ENCODE results near the gene GRID1.

DNA sequence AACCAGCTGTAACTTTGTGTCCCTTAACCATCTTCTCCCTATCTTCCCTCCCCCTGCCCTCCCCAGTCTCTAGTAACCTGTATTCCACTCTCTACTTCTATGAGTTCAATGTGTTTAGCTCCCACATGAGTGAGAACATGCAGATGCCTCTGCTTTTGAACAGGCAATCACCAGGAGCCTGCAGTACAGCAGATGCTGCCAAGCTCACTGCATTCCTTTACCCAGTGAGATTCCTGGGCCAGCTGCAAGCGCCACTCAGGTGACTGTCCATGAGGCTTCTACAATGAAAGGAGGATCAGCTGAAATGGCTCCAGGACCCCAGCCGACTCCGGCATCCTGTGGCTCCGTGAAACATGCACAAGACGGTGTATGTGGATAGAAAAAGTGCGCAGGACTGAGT, 15.7 kb downstream of the GRID1 start:
- TF ChIP-seq, protein P1, sequence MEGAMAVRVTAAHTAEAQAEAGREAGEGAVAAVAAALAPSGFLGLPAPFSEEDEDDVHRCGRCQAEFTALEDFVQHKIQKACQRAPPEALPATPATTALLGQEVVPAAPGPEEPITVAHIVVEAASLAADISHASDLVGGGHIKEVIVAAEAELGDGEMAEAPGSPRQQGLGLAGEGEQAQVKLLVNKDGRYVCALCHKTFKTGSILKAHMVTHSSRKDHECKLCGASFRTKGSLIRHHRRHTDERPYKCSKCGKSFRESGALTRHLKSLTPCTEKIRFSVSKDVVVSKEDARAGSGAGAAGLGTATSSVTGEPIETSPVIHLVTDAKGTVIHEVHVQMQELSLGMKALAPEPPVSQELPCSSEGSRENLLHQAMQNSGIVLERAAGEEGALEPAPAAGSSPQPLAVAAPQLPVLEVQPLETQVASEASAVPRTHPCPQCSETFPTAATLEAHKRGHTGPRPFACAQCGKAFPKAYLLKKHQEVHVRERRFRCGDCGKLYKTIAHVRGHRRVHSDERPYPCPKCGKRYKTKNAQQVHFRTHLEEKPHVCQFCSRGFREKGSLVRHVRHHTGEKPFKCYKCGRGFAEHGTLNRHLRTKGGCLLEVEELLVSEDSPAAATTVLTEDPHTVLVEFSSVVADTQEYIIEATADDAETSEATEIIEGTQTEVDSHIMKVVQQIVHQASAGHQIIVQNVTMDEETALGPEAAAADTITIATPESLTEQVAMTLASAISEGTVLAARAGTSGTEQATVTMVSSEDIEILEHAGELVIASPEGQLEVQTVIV (IDR thresholded peaks at IDR 0.05; ENCODE audit: borderline replicate concordance, partially characterized antibody) = no peak
- TF ChIP-seq SIN3A (IDR thresholded peaks at IDR 0.05; ENCODE audit: low read depth, low read length) (no peak), POLR2AphosphoS5 (IDR thresholded peaks at IDR 0.05; ENCODE audit: low read length) (no peak), NFIC (IDR thresholded peaks at IDR 0.05; ENCODE audit: low read depth, low read length) (no peak), POLR2A (IDR thresholded peaks at IDR 0.05; ENCODE audit: low read depth, low read length) (no peak), EP300 (IDR thresholded peaks at IDR 0.05; ENCODE audit: borderline replicate concordance in 1 of 2, control insufficient read depth in 1 of 2, low read depth in 2 of 2, low read length in 2 of 2) (no peak)
- TF ChIP-seq, protein P2, sequence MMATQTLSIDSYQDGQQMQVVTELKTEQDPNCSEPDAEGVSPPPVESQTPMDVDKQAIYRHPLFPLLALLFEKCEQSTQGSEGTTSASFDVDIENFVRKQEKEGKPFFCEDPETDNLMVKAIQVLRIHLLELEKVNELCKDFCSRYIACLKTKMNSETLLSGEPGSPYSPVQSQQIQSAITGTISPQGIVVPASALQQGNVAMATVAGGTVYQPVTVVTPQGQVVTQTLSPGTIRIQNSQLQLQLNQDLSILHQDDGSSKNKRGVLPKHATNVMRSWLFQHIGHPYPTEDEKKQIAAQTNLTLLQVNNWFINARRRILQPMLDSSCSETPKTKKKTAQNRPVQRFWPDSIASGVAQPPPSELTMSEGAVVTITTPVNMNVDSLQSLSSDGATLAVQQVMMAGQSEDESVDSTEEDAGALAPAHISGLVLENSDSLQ (IDR thresholded peaks at IDR 0.05) = no peak
- TF ChIP-seq, protein P3, sequence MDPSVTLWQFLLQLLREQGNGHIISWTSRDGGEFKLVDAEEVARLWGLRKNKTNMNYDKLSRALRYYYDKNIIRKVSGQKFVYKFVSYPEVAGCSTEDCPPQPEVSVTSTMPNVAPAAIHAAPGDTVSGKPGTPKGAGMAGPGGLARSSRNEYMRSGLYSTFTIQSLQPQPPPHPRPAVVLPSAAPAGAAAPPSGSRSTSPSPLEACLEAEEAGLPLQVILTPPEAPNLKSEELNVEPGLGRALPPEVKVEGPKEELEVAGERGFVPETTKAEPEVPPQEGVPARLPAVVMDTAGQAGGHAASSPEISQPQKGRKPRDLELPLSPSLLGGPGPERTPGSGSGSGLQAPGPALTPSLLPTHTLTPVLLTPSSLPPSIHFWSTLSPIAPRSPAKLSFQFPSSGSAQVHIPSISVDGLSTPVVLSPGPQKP (IDR thresholded peaks at IDR 0.05; ENCODE audit: low read depth, low read length) = no peak
- TF ChIP-seq, protein P4, sequence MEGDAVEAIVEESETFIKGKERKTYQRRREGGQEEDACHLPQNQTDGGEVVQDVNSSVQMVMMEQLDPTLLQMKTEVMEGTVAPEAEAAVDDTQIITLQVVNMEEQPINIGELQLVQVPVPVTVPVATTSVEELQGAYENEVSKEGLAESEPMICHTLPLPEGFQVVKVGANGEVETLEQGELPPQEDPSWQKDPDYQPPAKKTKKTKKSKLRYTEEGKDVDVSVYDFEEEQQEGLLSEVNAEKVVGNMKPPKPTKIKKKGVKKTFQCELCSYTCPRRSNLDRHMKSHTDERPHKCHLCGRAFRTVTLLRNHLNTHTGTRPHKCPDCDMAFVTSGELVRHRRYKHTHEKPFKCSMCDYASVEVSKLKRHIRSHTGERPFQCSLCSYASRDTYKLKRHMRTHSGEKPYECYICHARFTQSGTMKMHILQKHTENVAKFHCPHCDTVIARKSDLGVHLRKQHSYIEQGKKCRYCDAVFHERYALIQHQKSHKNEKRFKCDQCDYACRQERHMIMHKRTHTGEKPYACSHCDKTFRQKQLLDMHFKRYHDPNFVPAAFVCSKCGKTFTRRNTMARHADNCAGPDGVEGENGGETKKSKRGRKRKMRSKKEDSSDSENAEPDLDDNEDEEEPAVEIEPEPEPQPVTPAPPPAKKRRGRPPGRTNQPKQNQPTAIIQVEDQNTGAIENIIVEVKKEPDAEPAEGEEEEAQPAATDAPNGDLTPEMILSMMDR (IDR thresholded peaks at IDR 0.05 in 2 of 3, conservative IDR thresholded peaks at IDR 0.05 in 1 of 3; ENCODE audit: control insufficient read depth in 2 of 3, extremely low read depth in 1 of 3, insufficient read depth in 1 of 3, low read depth in 3 of 3, low read length in 3 of 3) = no peak
- TF ChIP-seq, protein P5, sequence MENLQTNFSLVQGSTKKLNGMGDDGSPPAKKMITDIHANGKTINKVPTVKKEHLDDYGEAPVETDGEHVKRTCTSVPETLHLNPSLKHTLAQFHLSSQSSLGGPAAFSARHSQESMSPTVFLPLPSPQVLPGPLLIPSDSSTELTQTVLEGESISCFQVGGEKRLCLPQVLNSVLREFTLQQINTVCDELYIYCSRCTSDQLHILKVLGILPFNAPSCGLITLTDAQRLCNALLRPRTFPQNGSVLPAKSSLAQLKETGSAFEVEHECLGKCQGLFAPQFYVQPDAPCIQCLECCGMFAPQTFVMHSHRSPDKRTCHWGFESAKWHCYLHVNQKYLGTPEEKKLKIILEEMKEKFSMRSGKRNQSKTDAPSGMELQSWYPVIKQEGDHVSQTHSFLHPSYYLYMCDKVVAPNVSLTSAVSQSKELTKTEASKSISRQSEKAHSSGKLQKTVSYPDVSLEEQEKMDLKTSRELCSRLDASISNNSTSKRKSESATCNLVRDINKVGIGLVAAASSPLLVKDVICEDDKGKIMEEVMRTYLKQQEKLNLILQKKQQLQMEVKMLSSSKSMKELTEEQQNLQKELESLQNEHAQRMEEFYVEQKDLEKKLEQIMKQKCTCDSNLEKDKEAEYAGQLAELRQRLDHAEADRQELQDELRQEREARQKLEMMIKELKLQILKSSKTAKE (IDR thresholded peaks at IDR 0.05; ENCODE audit: low read depth, poor library complexity, severe bottlenecking) = no peak
